Left lobe of liver (tissue), 2 donors: Measurements from ENCODE around the gene PCMTD2. TPM values are rescaled to one million over a fixed set of nuclear protein-coding genes. Genes with fewer than 3 reads are reported as not detected.

Experiments
- ATAC-seq: fragments of 200-7000 bp; cut with Tn5 transposase; one replicate; pipeline ENCODE4 v1.9.1; 2020; ENCODE audit warnings: mild to moderate bottlenecking, moderate library complexity
- DNase-seq: peaks from one replicate; pipeline ENCODE4 v3.0.0-alpha.2; 2020; ENCODE audit warnings: low spot score
- total RNA-seq: library from RNA; stranded (reverse); gene quantifications from one replicate; pipeline ENCODE4 v1.2.1, GENCODE V29; 2021
- donor health status: DM: no; HTN: no; CAD: no; lungs with moderate emphysema.
- donor health status: DM: no; HTN: yes; CAD: no.

The PCMTD2 gene
- 29.3 TPM for total RNA-seq

DNA sequence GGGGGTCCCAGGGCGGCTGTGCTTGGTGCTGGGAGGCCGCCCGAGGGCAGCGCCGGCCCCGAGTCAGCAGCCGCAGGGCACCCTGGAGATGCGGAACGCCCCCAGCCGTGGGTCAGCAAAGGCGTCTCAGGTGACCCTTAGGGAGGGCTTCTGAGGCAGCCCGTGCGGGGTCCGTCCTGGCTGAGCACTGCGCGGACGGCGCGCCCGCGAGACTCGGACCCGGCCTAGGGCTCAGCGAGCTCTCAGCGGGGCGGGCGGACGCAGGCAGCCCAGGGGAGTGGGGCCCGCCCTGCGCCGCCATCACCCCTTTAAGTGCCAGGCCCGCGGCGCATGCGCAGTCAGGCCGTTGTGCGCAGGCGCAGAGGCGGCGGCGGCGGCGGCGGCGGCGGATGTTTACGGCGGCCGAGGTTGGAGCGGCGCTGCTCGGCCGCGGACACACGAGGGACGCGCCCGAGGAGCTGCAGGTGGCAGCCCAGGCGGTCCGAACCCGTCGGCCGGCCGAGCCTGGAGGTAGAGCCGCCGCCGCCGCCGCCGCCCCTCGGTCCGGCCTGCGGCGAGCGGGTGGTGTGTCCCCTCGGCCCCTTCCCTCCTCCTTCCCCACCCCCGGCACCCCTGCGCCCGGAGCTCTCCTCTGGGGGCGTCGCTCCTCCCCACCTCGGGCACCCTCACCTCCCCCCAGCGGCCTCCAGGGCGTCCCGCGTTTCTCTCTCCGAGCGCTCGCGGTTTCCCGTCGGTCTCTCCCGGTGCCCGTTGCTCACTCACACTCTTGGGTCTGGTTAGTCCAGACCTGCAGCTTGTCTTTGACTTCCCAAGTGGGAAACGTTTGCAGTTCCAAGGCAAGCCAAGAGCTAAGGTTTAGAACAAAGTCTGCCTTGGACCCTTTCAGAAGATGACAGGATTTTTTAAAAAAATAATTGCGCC lies at the start of gene PCMTD2:
Gene PCMTD2, plus strand, starts transcription at position 388 of the 921 bp plus-strand sequence. CDS start 4,218 bp downstream, outside the sequence.
- peak; percentile 84 for DNase-seq
- ATAC-seq: peak; percentile 91

DNA sequence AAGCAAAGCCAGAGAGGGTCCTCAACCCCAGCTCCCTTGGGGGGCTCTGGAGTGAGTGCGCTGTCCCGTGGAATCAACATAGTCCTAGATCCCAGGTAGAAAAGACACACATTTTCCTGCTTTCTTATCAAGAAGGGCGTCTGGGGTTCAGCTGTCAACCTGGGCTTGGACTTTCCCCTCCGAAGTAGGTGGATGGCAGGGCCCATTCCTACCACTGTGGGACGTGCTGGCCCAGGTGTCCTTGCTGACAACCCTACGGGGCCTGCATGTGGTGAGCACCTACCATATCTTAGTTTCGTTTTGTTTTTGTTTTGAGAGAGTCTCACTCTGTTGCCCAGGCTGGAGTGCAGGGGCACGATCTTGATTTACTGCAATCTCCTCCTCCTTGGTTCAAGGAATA lies 48.9 kb upstream of the PCMTD2 start:
- ATAC-seq: no peak
- DNase-seq: no peak

DNA sequence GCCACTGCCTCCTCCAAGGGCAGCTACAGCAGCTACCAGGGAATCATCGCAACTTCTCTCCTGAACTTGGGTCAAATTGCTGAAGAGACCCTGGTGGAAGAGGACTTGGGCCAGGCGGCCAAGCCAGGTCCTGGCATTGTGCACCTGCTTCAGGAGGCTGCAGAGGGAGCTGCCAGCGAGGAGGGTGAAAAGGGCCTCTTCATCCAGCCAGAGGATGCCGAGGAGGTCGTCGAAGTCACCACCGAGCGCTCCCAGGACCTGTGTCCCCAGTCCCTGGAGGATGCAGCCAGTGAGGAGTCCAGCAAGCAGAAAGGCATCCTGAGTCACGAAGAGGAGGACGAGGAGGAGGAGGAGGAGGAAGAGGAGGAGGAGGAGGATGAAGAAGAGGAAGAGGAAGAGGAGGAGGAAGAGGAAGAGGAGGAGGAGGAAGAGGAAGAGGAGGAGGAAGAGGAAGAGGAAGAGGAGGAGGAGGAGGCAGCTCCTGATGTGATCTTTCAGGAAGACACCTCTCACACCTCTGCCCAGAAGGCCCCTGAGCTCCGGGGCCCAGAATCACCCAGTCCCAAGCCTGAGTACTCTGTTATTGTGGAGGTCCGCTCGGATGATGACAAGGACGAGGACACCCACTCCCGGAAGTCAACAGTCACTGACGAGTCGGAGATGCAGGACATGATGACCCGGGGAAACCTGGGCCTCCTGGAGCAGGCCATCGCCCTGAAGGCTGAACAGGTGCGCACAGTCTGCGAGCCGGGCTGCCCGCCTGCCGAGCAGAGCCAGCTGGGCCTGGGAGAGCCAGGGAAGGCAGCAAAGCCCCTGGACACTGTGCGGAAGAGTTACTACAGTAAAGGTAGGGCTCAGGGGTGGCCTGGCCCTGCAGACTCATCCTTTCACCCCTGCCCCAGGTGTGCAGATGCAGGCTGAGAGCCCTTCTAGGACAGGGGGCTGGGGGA lies 47.6 kb upstream of the PCMTD2 start:
- ATAC-seq: no peak
- no peak for DNase-seq

DNA sequence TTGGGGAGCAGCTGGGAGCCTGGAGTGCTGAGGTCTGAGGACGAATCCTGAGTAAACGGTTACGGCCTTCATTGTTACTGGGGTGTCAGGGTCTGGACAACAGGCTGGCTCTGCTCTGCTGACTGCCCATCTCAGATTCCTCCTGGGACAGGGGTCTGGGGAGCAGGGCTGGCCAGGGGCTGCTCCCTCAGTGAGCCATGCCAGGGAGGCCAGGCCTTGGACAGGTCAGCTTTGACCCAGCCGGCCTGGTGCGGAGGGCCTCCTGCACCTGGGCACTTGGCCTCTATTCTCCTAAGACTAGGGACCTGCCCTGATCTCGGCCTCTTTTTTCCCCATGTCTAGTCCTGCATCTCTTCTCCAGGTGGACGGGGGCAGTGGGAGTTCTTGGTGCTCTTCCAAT lies 46.4 kb upstream of the PCMTD2 start:
- no peak for ATAC-seq

DNA sequence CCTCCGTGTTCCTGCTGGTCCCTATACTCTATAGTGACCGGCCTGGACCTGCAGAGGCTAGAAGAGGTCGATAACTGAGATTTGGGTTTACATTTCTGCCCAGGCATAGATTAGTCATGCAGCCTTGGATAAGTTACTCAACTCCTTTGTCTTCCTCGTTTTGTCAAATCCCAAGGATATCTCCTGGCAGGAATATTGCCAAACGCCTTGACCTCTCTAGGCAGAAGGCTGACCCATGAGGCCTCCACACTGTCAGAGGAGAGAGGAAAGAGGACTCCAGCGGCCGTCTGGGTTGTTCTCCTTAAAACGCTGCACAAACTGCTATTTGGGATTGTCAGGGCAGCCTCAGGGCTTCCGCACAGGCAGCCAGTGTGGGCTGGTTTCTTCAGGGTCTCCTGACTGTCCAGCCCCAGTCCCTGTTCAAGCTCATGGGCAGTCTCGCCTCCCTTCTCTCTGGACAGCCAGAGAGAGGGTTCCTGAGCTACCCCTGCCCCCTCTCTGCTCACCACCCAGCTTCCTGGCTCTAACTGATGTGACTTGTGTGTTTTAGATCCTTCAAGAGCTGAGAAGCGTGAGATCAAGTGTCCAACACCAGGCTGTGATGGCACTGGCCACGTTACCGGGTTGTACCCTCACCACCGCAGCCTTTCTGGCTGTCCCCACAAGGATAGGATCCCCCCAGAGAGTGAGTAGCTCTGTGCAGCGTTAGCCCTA lies 44.7 kb upstream of the PCMTD2 start:
- DNase-seq (no peak), ATAC-seq (no peak)

More for the DNA sequence above, 46.4 kb upstream of the PCMTD2 start:
- no peak for DNase-seq

DNA sequence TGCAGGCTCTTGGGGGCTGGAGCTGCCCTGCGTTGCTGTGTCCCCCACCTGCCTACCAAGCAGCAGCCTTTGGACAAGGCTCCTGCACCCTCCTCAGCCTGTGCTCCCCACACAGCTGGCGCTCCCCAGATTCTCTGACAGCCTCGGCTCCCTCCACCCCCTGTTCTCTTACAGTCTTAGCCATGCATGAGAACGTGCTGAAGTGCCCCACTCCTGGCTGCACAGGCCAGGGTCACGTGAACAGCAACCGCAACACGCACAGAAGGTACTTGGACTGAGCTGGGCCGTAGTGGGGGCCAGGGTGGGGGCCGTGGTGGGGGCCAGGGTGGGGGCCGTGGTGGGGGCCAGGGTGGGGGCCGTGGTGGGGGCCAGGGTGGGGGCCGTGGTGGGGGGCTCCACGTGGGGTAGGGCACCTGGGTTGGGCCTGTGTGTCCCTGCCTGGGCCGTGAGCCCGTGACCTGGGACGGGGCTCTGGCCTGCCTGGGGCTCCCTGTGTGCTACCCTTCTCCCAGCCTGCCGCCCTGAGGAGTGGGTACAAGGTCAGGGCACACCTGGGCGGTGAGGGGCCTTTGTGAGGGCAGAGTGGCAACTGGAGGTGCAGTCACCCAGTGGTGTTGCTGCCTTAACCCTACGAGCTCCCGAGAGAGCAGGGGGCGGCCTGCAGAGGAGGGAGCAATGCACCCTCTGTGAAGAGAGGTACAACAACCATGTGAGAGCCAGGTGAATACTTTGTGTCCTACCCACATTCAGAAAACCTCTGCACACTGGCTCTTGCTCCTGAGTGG lies 43.5 kb upstream of the PCMTD2 start:
- DNase-seq: no peak
- ATAC-seq: no peak

DNA sequence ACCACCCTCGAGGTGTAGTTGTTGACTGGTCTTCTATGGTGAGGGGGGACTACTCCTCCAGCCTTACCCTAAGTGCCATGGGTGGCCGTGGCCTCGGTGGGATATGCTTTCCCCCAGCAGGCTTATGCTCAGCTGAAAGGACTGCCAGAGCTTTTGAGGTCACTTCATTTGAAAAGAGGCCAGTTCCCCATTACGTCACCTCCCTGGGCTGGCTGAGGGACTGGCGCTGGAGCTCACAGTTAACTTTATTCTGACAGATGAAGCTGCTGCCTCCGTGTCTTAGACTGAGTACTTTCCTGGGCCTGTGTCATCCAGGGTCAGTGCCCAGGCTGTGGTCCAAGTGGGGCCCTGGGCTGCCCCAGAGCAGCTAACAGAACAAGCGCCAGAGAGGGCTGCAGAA lies 42.8 kb upstream of the PCMTD2 start:
- ATAC-seq: peak; percentile 82

DNA sequence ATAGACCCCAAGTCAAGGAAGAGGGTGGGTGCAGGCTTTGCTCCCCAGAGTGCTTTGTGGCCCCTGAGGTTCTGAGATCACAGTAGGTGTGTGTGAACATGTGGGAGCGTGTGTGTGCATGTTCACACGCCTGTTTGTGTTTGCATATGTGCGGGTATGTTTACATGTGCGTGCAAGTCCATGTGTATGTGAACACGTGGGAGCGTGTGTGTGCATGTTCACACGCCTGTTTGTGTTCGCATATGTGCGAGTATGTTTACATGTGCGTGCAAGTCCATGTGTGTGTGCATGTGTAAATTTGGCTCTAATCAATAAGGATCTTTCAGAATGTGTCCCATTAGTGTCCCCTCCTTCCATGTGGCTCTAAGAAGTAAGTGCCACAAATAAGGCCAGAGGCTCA lies 41.4 kb upstream of the PCMTD2 start:
- no peak for ATAC-seq
- no peak for DNase-seq

More for the DNA sequence above, 42.8 kb upstream of the PCMTD2 start:
- DNase-seq: peak; percentile 70

DNA sequence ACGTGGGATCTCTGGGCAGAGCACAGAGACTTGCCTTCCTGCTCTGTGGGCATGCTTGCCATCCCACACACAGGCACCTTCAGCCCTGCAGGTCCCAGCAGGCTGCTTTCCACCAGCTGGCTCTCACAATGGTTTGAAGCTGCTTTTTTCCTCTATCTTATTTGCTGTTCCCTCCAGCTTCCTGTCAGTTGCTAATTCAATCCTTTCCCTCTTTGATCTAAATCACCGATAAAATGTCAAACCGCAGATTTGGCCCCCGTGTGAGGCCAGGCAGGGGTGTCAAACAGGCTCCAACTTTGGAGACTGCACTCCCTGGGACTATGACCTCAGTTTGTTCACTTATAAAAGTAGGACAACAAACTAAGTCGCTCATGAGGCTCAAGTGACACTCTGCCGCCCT lies 40.6 kb upstream of the PCMTD2 start:
- ATAC-seq: no peak
- no peak for DNase-seq

DNA sequence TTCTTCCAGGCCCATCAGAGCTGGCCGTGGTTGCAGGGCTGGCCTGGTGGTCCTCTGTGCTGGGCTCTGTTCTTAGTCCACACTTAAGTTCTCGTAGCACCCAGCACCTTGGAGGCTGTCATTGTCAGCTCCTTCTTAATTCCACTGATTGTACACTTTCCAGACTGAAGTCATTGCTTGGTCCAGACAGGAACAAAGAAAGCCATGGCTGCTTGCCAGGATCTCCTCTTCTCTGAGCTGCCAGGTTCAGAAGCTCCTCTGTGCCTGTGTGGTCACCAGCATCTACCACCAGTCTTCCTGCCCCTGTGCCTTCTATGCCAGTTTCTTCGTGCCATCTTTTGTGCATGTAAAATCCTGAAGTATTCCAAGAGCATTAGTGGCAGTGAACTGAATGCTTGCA lies 39.5 kb upstream of the PCMTD2 start:
- ATAC-seq: peak; percentile 34
- DNase-seq: no peak

DNA sequence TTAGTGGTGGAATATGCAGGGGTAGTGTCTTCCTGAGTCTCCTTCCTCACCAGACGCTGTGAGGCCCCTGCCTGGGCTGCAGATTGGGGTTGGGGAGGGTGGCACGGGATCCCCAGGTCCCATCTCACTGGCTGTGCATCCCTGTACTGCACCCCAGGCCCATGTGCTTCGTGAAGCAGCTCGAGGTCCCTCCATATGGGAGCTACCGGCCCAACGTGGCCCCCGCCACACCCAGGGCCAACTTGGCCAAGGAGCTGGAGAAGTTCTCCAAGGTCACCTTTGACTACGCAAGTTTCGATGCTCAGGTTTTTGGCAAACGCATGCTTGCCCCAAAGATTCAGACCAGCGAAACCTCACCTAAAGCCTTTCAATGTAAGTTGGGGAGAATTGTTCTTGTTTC lies 38.6 kb upstream of the PCMTD2 start:
- DNase-seq (no peak), ATAC-seq (no peak)

DNA sequence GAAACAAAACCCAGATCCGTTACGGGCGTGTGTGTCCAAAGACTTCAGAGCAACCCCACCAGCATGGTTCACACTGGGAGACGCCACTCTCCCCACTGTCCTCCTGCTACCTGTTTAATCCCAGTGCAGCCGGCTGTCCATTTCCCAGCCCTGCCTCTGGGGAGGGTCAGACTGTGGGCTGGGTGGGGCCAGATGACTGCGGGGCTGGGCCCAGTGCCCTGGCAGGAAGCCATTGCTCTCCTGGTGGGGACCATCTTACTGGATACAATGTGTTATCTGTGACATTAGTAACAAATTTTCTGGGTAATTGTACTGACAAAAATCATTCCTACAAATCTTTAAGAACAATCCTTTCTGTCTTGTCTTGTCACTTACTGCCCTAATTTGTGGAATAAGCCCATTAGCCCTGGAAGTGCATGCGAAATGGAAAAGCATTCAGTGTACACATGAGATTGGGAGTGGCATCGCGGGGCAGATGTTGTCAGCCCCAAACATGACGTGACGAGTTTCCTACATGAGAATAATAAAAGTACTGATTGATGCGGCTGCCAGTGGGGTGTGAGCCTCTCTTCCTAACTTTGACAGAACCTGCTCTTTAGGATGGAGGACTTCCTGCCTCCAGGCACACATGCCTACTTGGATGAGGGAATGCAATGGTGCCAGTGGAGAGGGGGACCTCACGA lies 37.9 kb upstream of the PCMTD2 start:
- no peak for ATAC-seq
- DNase-seq: no peak

DNA sequence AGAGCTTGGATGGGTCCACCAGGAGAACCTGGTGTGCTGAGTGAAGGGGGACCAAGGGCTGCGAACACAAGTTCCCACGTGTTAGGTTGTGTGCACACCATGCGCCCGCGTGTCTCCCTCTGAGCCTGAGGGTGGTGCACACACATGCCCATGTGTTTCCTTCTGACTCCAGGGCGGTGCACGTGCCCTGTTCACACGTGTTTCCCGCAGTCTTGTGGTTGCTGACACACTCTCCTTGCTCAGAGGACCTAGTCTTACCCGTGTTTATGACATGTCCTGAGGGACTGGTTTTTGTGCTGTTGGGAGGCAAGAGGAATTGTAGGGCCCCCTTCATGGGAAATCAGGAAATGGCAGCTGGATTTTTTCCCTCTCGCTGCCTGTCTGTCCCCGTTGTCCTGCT lies 36.3 kb upstream of the PCMTD2 start:
- DNase-seq: no peak
- no peak for ATAC-seq

DNA sequence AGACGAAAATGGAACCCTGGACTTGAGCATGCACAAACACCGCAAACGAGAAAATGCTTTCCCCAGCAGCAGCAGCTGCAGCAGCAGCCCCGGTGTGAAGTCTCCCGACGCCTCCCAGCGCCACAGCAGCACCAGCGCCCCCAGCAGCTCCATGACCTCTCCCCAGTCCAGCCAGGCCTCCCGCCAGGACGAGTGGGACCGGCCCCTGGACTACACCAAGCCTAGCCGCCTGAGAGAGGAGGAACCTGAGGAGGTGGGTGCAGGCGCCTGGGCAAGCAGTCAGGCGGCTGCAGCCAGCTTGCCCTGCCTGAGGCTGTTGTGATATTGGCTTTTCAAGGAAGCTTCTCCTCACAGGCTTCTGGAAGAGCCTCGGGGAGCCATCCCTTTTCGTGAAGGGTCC lies 35.8 kb upstream of the PCMTD2 start:
- no peak for ATAC-seq
- no peak for DNase-seq

DNA sequence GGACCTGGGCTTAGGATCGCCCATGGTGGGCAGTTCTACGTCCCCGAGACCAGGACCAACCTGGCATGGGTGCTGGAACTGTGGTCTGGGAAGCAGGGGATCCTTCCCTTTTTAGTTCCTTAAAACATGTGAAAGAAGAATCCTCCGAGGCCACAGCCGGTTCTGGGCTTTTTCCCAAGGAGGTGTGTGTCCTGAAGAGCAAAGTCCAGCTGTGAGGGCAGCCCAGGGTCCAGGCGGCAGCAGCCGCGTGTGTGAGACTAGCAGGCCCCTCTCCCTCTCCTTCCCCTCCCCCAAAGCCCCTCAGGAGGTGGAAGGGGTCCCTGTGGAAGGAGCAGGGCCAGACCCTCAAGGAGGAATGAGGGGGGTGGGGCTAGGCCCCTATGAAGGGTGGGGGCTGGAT lies 35.1 kb upstream of the PCMTD2 start:
- no peak for DNase-seq
- ATAC-seq: no peak

DNA sequence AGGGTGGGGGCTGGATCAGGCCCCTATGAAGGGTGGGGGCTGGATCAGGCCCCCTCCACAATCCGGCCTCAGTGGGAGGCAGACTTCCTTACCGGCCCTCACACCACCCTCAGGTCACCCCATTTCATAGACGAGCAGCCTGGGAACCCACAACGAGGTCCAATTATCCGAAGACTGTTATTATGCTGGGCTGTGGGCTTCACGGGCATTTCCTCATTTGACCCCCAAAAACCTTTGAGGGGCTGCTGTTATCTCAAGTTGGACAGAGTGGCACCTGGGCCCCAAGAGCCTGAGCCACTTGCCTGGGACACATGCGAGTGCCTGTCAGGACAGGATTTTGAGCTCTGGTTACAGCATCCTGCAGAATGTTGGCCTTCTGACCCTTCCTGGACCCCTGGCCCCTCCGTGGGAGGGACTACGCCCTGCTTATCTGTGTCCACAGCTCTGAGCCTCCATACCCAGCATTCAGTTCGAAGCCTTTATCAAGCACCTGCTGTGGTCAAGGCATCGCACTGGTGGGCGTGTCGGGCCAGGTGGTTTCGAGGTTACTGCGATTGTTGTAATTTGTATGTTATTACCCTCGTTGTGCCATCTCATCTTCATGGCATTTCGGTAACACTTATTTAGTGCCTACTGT lies 34.5 kb upstream of the PCMTD2 start:
- DNase-seq (no peak), ATAC-seq (no peak)

DNA sequence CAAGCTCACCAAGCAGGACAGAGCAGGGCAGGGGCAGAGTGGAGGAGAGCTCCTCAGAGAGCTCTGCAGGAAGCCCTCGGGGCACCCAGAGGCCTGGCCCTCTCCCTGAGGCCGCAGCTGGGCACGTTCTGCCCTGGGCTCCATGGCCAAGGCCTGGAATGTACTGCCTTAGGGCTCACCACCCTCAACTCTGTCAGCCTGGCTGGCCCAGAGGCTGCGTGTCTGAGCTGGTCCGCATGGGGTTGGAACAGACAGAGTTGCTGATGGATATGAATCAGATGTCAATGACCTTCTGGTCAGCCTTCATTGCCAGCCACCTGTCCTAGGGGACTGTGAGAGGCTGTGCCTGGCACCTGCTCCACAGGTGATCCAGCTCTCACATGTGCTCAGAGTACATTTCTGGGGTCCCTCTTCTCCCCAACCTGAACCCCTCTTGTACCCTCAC lies 33.2 kb upstream of the PCMTD2 start:
- ATAC-seq (peak; percentile 90), DNase-seq (peak; percentile 80)

DNA sequence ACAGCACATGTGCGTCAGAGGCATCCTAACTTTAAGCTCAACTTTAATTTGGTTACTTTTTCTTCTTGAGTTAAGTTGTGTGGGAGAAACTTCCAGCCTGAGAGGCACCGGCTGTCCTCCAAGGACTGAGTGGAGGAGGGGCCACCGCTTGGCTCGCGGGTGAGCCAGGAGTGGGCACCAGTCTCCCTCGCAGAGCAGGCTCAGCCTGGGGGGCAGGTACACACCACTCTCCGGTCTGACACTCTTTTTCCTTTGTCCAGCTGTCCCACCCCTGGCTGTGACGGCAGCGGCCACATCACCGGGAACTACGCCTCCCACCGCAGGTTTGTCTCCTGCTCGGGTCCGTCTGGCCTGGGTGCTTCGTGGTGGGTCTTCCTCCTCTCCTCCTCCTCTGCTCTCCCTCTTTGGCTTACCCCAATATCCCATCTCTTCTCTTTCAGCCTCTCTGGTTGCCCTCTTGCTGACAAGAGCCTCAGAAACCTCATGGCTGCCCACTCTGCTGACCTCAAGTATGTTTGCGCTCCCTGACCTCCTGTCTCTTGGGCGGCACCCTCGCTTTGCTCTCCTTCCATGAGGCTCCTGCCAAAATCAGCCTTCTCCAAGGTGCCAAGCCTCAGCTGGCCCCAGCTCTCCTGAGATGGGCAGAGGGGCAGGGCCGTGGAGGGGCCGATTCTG lies 32.6 kb upstream of the PCMTD2 start:
- no peak for ATAC-seq
- DNase-seq: no peak
